Uterus (tissue), 4 donors: ENCODE measurements around the gene LARGE2. TPM values are rescaled to one million over a fixed set of nuclear protein-coding genes. Genes with fewer than 3 reads are reported as not detected.
"Not testable (repeated sequence)": the region's sequence is repeated elsewhere in the genome, so short reads cannot be mapped to it uniquely, and the experiment has no call there.

Experiments used
- DNase-seq, 2 donors: peaks; one replicate each; pipeline ENCODE4 v3.0.0-alpha.2; 2019 to 2020
- H3K27ac ChIP-seq, 2 donors: fragments of 200-600 bp; sonication (generic); 1 replicate in 1 of 2; 2 replicates in 1 of 2; pipeline ENCODE4 v1.5.1; 2016 to 2018
- H3K27me3 ChIP-seq, 2 donors: fragments of 200-600 bp; sonication (generic); one replicate each; pipeline ENCODE4 v1.5.1; 2018 to 2019; ENCODE audit warnings: control low read depth in 1 of 2
- H3K36me3 ChIP-seq, 2 donors: fragments of 200-600 bp; sonication (generic); one replicate each; pipeline ENCODE4 v1.5.1; 2019; ENCODE audit warnings: control low read depth in 1 of 2
- H3K4me1 ChIP-seq, 2 donors: fragments of 200-600 bp; sonication (generic); one replicate each; pipeline ENCODE4 v1.5.1; 2018 to 2019; ENCODE audit warnings: control low read depth in 1 of 2
- H3K4me3 ChIP-seq, 2 donors: fragments of 200-600 bp; sonication (generic); 1 replicate in 1 of 2; 2 replicates in 1 of 2; pipeline ENCODE4 v1.5.1; 2018 to 2019; ENCODE audit warnings: mild to moderate bottlenecking in 1 of 2
- H3K9me3 ChIP-seq, 2 donors: fragments of 200-600 bp; sonication (generic); one replicate each; pipeline ENCODE4 v1.5.1; 2019; ENCODE audit warnings: control low read depth in 1 of 2
- CTCF ChIP-seq, 4 experiments: fragments of 200-600 bp in 2 of 4; fragments of 450-650 bp in 2 of 4; sonication (generic) in 2 of 4; IDR thresholded peaks; one replicate each; pipeline ENCODE4 v1.5.1; 2016 to 2019; ENCODE audit warnings: antibody characterized with exemption in 4 of 4, mild to moderate bottlenecking in 2 of 4, moderate library complexity in 1 of 4
- POLR2A ChIP-seq, 2 donors: fragments of 450-650 bp; IDR thresholded peaks; one replicate each; pipeline ENCODE4 v1.6.1; 2016; ENCODE audit warnings: antibody characterized with exemption in 2 of 2, mild to moderate bottlenecking in 1 of 2, moderate library complexity in 1 of 2
- intact Hi-C: fragments of 100-400 bp; cut with DNase I; formaldehyde crosslinking; loops from one replicate; pipeline ENCODE4 v1.15.1; 2023; ENCODE audit warnings: low total_unique reads
- total RNA-seq, 4 donors: library from RNA; depleted of rRNA in 3 of 4; stranded (reverse); fragments of >200 nt in 3 of 4; gene quantifications; one replicate each; pipeline versions ENCODE4 v1.1.0 to v1.2.4, GENCODE V29; 2014 to 2023
- donor health status: DM: yes; HTN: yes; CAD: no.

LARGE2 gene
- total RNA-seq, 4 donors from 2014 or later = 0.64 to 4.4 (median 2.4) TPM; not detected in 1

- H3K4me1 ChIP-seq = peaks cover 0 to 5% of the 10 kb centered on the region in 2 donors
- intact Hi-C loops = no loop called here
- no peak overlapping the region for H3K27ac ChIP-seq
- DNase-seq = no peak
- no peaks in the 10 kb centered on the region for H3K36me3 ChIP-seq
- no peak overlapping the region for H3K4me3 ChIP-seq
- no peaks in the 10 kb centered on the region for H3K9me3 ChIP-seq
- H3K27me3 ChIP-seq = no peaks in the 10 kb centered on the region
- TF ChIP-seq POLR2A (IDR thresholded peaks at IDR 0.05) = no peak
- TF ChIP-seq CTCF (IDR thresholded peaks at IDR 0.05) = no peak
Measured at GRCh38 chr11:45896422-45896984, 26.0 kb upstream of the LARGE2 start.

- DNase-seq = no peak
- H3K27me3 ChIP-seq = no peaks in the 10 kb centered on the region
- TF ChIP-seq CTCF (IDR thresholded peaks at IDR 0.05) (no peak), POLR2A (IDR thresholded peaks at IDR 0.05) (no peak)
- intact Hi-C loops = no loop called here
- no peak overlapping the region for H3K27ac ChIP-seq
- no peaks in the 10 kb centered on the region for H3K36me3 ChIP-seq
- no peak overlapping the region for H3K4me3 ChIP-seq
- no peaks in the 10 kb centered on the region for H3K9me3 ChIP-seq
- peaks cover 0 to 6% of the 10 kb centered on the region in 2 donors for H3K4me1 ChIP-seq
Measured at GRCh38 chr11:45897556-45897955, 24.9 kb upstream of the LARGE2 start.

- intact Hi-C loops = no loop called here
- no peak for TF ChIP-seq CTCF (IDR thresholded peaks at IDR 0.05)
- TF ChIP-seq POLR2A (IDR thresholded peaks at IDR 0.05) = no peak
- H3K9me3 ChIP-seq = no peaks in the 10 kb centered on the region
- no peaks in the 10 kb centered on the region for H3K27me3 ChIP-seq
- peak overlapping the region; percentile 63 to 86 for H3K27ac ChIP-seq
- no peaks in the 10 kb centered on the region for H3K36me3 ChIP-seq
- H3K4me1 ChIP-seq = peaks cover 0 to 6% of the 10 kb centered on the region in 2 donors
- H3K4me3 ChIP-seq = peak overlapping the region in 1 of 2 donors; percentile 50
- DNase-seq = no peak
Measured at GRCh38 chr11:45899086-45899447, 23.4 kb upstream of the LARGE2 start.

GRCh38 chr11:45899448-45900174, 22.8 kb upstream of the LARGE2 start:
- DNase-seq = peak; percentile 93
- Histone ChIP-seq H3K9me3 (no peaks in the 10 kb centered on the region), H3K4me1 (peaks cover 0 to 6% of the 10 kb centered on the region in 2 donors), H3K4me3 (peak overlapping the region; percentile 49 to 50), H3K36me3 (no peaks in the 10 kb centered on the region), H3K27me3 (no peaks in the 10 kb centered on the region), H3K27ac (peak overlapping the region; percentile 63 to 86)
- TF ChIP-seq POLR2A (IDR thresholded peaks at IDR 0.05) = no peak
- no peak for TF ChIP-seq CTCF (IDR thresholded peaks at IDR 0.05)
- intact Hi-C loops = no loop called here

GRCh38 chr11:45900175-45900800, 22.2 kb upstream of the LARGE2 start:
- intact Hi-C loops = not testable (repeated sequence)

More at GRCh38 chr11:45900175-45900800, 22.2 kb upstream of the LARGE2 start:
- not testable (repeated sequence) for H3K36me3 ChIP-seq, H3K9me3 ChIP-seq, H3K27me3 ChIP-seq, DNase-seq, H3K4me1 ChIP-seq
- Histone ChIP-seq H3K4me3 (peak overlapping the region; percentile 49 to 50), H3K27ac (peak overlapping the region; percentile 32 to 86)
- peak in 1 of 2 donors; percentile 72 for TF ChIP-seq POLR2A (IDR thresholded peaks at IDR 0.05)
